Tibial nerve (tissue), 4 donors: ENCODE results near the gene ZNF134.

Experiments used
- CTCF ChIP-seq, 5 experiments: fragments of 200-600 bp in 3 of 5; fragments of 450-650 bp in 2 of 5; sonication (generic) in 3 of 5; IDR thresholded peaks; one replicate each; pipeline ENCODE4 v1.5.1; 2016 to 2019; ENCODE audit warnings: antibody characterized with exemption in 5 of 5, mild to moderate bottlenecking in 3 of 5, moderate library complexity in 2 of 5
- EP300 ChIP-seq, 2 donors: sonication (generic); formaldehyde crosslinking; IDR thresholded peaks; one replicate each; pipeline ENCODE4 v1.6.1; 2017; ENCODE audit warnings: antibody characterized with exemption in 2 of 2, mild to moderate bottlenecking in 1 of 2
- POLR2A ChIP-seq, 2 donors: fragments of 450-650 bp; IDR thresholded peaks; one replicate each; pipeline ENCODE4 v1.6.1; 2017; ENCODE audit warnings: antibody characterized with exemption in 2 of 2, mild to moderate bottlenecking in 2 of 2, moderate library complexity in 2 of 2

DNA sequence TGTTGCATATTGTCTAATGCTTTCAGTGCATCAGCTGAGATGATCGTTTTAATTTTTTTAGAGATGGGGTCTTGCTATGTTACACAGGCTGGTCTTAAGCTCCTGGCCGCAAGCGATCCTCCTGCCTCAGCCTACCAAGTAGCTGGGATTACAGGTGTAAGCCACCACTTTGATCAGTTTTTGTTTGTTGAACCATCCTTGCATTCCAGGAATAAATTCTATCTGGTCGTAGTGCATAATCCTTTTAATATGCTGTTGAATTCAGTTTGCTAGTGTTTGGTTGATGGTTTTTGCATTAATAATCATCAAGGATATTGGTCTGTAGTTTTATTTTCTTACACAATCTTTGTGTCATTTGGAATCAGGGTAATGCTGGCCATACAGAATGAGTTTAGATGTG lies 23.3 kb downstream of the ZNF134 start:
- no peak for TF ChIP-seq POLR2A (IDR thresholded peaks at IDR 0.05)
- TF ChIP-seq CTCF (IDR thresholded peaks at IDR 0.05): no peak
- no peak for TF ChIP-seq EP300 (IDR thresholded peaks at IDR 0.05)
